Prostate gland (tissue), 2 donors: ENCODE data around the gene DMXL1.

ENCODE experiments used
- POLR2A ChIP-seq: fragments of 450-650 bp; IDR thresholded peaks from one replicate; pipeline ENCODE4 v1.6.1; 2016; ENCODE audit warnings: antibody characterized with exemption, mild to moderate bottlenecking
- POLR2AphosphoS5 ChIP-seq: sonication (generic); formaldehyde crosslinking; IDR thresholded peaks from one replicate; pipeline ENCODE4 v1.6.1; 2017; ENCODE audit warnings: antibody characterized with exemption
- TF ChIP-seq, protein P1 (sequence below), 4 experiments: fragments of 200-600 bp in 2 of 4; fragments of 450-650 bp in 2 of 4; sonication (generic) in 2 of 4; IDR thresholded peaks; 1 replicate in 3 of 4; 2 replicates in 1 of 4; pipeline ENCODE4 v1.5.1; 2016 to 2019; ENCODE audit warnings: antibody characterized with exemption in 4 of 4, mild to moderate bottlenecking in 2 of 4, moderate library complexity in 2 of 4

DNA sequence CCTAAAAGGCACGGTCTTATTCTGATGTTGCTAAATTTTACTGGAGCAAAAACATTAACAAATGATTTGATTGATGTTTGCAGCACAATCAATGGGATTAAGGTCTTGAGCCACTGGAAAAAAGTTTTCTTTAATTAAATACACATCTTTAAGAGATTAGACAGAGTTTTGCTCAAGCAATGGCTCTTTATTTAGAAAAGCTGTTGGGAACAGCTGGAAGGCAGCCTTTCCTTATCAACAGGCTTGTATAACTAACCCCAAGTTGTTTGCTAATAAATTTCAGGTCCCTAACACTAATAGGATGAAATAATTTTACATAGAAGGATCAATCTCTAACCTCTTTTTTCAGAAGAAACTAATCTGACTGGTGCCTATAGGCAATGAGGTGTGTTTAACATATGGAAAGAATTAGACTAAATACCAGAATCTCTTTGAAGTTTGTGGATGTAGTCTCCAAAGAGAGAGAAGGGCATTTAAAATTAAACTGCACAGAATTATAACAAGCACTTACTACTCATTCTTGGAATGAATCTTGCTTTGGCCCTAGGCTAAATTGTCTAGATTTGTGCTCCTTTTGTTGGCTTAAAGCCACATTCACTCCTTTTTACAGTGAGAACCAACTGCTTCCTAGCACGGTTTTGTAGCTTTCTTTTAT, 217.6 kb downstream of the DMXL1 start:
- TF ChIP-seq, protein P1, sequence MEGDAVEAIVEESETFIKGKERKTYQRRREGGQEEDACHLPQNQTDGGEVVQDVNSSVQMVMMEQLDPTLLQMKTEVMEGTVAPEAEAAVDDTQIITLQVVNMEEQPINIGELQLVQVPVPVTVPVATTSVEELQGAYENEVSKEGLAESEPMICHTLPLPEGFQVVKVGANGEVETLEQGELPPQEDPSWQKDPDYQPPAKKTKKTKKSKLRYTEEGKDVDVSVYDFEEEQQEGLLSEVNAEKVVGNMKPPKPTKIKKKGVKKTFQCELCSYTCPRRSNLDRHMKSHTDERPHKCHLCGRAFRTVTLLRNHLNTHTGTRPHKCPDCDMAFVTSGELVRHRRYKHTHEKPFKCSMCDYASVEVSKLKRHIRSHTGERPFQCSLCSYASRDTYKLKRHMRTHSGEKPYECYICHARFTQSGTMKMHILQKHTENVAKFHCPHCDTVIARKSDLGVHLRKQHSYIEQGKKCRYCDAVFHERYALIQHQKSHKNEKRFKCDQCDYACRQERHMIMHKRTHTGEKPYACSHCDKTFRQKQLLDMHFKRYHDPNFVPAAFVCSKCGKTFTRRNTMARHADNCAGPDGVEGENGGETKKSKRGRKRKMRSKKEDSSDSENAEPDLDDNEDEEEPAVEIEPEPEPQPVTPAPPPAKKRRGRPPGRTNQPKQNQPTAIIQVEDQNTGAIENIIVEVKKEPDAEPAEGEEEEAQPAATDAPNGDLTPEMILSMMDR (IDR thresholded peaks at IDR 0.05): no peak
- TF ChIP-seq POLR2A: no peak
- no peak for TF ChIP-seq POLR2AphosphoS5
